Heart right ventricle (tissue), 16 donors: ENCODE results near the gene DGKB. TPM values are rescaled to one million over a fixed set of nuclear protein-coding genes. Genes with fewer than 3 reads are reported as not detected.
"Not testable (repeated sequence)": the region's sequence is repeated elsewhere in the genome, so short reads cannot be mapped to it uniquely, and the experiment has no call there.

ENCODE experiments used
- ATAC-seq, 8 donors: fragments of 200-7000 bp; cut with Tn5 transposase; one replicate each; pipeline ENCODE4 v1.9.1; 2020; ENCODE audit warnings: mild to moderate bottlenecking in 8 of 8, moderate library complexity in 8 of 8, moderate number of reproducible peaks in 1 of 8
- DNase-seq, 2 donors: peaks; one replicate each; pipeline ENCODE4 v3.0.0-alpha.2; 2020
- H3K27ac ChIP-seq, 10 donors: fragments of 200-600 bp; sonication (generic) in 2 of 10; one replicate each; pipeline versions ENCODE4 v1.5.0 to v1.8.0; 2020 to 2022; ENCODE audit warnings: mild to moderate bottlenecking in 3 of 10
- H3K27me3 ChIP-seq, 7 donors: fragments of 200-600 bp; one replicate each; pipeline ENCODE4 v1.8.0; 2021 to 2022; ENCODE audit warnings: mild to moderate bottlenecking in 2 of 7
- H3K36me3 ChIP-seq, 9 donors: fragments of 200-600 bp; sonication (generic) in 1 of 9; one replicate each; pipeline versions ENCODE4 v1.5.0 to v1.8.0; 2020 to 2022; ENCODE audit warnings: mild to moderate bottlenecking in 2 of 9
- H3K4me1 ChIP-seq, 9 donors: fragments of 200-600 bp; sonication (generic) in 1 of 9; one replicate each; pipeline versions ENCODE4 v1.5.0 to v1.8.0; 2020 to 2022; ENCODE audit warnings: mild to moderate bottlenecking in 4 of 9
- H3K4me3 ChIP-seq, 10 donors: fragments of 200-600 bp; sonication (generic) in 2 of 10; one replicate each; pipeline versions ENCODE4 v1.5.0 to v1.8.0; 2020 to 2022; ENCODE audit warnings: mild to moderate bottlenecking in 7 of 10, moderate library complexity in 2 of 10
- H3K9me3 ChIP-seq, 11 donors: fragments of 200-600 bp in 10 of 11; sonication (generic) in 2 of 11; one replicate each; pipeline versions ENCODE4 v1.5.0 to v1.8.0; 2013 to 2022; ENCODE audit warnings: mild to moderate bottlenecking in 2 of 11, control low read depth in 1 of 11, moderate library complexity in 1 of 11
- WGBS, 2 donors: extraction: QIAGEN DNeasy Blood & Tissue Kit; methylation state at CpG; one replicate each; pipeline ENCODE4 v1.1.7; 2013; ENCODE audit warnings: inconsistent platforms in 1 of 2; 5-methylcytosine and 5-hydroxymethylcytosine counted together
- intact Hi-C, 10 donors: fragments of 100-400 bp; cut with DNase I; formaldehyde crosslinking; loops; one replicate each; pipeline versions ENCODE4 v1.11.1 to v1.14.2; 2022
- polyA plus RNA-seq, 2 donors: library from polyadenylated mRNA; stranded (reverse); fragments of 200-250 nt; gene quantifications; one replicate each; pipeline ENCODE4 v1.2.3, GENCODE V29; 2013
- total RNA-seq, 10 donors: library from RNA; stranded (reverse); fragmentation: NEBNext Ultra II Directional in 3 of 10; extraction: Animal tissue kit (Norgen Biotek cat#: 25700) in 3 of 10; gene quantifications; one replicate each; pipeline versions ENCODE4 v1.2.1 to v1.2.4, GENCODE V29; 2021 to 2023
- TF ChIP-seq, protein P1 (sequence below), 9 donors: fragments of 200-600 bp; sonication (generic) in 2 of 9; IDR thresholded peaks; one replicate each; pipeline versions ENCODE4 v1.5.0 to v1.8.0; 2021 to 2022; ENCODE audit warnings: antibody characterized with exemption in 9 of 9, mild to moderate bottlenecking in 5 of 9, moderate library complexity in 1 of 9
- donor health status: Arrhythmogenic right ventricular cardiomyopathy.
- donor health status: ischemic (EF 13 %, LVEDD 7.1; RV severe dilation, severe dysfunction).
- donor health status: healthy with polysubstance abuse.
- donor health status: DM: no; HTN: yes; CAD: no.
- donor health status: DM: no; HTN: no; CAD: no.
- donor health status: ischemic (EF 25% LVEDD 6.9; RV normal size, moderate dysfunction).
- donor health status: ischemic (EF 25% LVEDD 5.7; RV mildly dilated, moderate dysfunction).
- donor health status: healthy.
- donor health status: DM: yes; HTN: yes; CAD: no.
- donor health status: Ischemic cardiomyopathy.
- donor health status: ischemic (EF 35%, LVEDD 5.7; RV mildly dilated, moderate dysfunction).
- donor health status: nonischemic (EF 11% LVEDD 7.7; RV severe dilation, severe dysfunction).
- donor health status: DM: yes; HTN: yes; CAD: no.
- donor health status: PGD.
- donor health status: ischemic (EF 29% LVEDD 5.4; RV normal size, mild dysfunction).
- donor health status: nonischemic (EF 23%, LVEDD 6.1; RV moderate dilation, normal function).

DGKB gene
- total and polyA plus RNA-seq, 12 donors = under 0.01 to 1.2 (median 0.77) TPM

DNA sequence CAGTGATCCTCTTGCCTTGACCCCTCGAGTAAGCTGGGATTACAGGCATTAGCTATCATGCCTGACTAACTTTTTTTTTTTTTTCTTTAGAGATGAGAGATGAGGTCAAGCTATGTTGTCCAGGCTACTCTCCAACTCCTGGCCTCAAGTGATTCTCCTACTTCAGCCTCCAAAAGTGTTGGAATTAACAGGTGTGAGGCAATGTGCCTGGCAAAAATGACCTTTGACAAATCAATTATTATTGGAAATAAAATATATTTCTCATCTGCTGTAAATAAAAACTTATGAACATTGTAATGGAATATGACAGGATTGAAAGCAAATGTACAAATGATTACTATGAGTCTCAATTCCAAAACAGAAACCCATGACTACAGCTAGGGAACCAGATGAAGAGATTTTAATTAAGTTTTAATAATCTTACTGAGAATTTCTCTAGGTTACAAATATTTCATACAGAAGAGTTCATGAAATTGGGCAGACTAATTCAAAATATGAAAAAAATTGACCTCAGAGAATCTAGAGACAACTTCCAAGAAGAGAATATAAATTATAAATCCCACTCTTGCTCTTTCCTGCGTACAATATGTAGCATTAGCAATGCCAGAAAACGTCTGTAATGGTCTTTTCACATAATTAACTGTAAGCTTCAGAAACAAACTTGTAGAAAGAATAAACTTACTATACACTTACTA, 414.7 kb downstream of the DGKB start:
- DNase-seq (no peak), ATAC-seq (no peak)
- H3K36me3 ChIP-seq = no peaks in the 10 kb centered on the region
- no peak overlapping the region for H3K4me3 ChIP-seq
- H3K27me3 ChIP-seq = no peaks in the 10 kb centered on the region
- peaks cover 0 to 5% (median 0%) of the 10 kb centered on the region in 11 donors for H3K9me3 ChIP-seq
- TF ChIP-seq, protein P1, sequence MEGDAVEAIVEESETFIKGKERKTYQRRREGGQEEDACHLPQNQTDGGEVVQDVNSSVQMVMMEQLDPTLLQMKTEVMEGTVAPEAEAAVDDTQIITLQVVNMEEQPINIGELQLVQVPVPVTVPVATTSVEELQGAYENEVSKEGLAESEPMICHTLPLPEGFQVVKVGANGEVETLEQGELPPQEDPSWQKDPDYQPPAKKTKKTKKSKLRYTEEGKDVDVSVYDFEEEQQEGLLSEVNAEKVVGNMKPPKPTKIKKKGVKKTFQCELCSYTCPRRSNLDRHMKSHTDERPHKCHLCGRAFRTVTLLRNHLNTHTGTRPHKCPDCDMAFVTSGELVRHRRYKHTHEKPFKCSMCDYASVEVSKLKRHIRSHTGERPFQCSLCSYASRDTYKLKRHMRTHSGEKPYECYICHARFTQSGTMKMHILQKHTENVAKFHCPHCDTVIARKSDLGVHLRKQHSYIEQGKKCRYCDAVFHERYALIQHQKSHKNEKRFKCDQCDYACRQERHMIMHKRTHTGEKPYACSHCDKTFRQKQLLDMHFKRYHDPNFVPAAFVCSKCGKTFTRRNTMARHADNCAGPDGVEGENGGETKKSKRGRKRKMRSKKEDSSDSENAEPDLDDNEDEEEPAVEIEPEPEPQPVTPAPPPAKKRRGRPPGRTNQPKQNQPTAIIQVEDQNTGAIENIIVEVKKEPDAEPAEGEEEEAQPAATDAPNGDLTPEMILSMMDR (IDR thresholded peaks at IDR 0.05) = no peak
- H3K27ac ChIP-seq = no peak overlapping the region
- intact Hi-C loops = no loop called here
- no peaks in the 10 kb centered on the region for H3K4me1 ChIP-seq
- WGBS, 2 donors = 71 to 76% methylated on average over 3 of the region's 3 CpGs

DNA sequence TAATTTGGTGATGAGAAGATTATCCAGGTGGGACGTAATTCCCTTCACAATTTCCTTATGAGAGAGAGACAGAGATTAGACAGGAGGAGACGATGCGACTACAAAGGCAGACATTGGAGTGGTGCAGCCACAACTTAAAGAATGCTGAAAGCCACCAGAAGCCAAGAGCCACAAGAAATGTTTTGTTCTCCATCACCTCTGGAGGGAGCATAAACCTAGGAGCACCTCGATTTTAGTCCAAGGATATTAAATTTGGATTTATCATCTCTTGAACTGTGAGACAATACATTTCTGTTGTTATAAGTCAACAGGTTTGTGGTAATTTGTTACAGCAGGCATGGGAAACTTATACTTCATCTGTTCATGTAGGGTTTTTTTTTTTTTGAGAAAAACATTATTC, 418.9 kb downstream of the DGKB start:
- intact Hi-C loops = no loop called here
- no peak overlapping the region for H3K4me3 ChIP-seq
- 78 to 88% methylated on average over 4 of the region's 4 CpGs for WGBS, 2 donors
- ATAC-seq = no peak
- H3K4me1 ChIP-seq = no peaks in the 10 kb centered on the region
- no peaks in the 10 kb centered on the region for H3K27me3 ChIP-seq
- no peaks in the 10 kb centered on the region for H3K36me3 ChIP-seq
- DNase-seq = no peak
- H3K27ac ChIP-seq = no peak overlapping the region
- no peaks in the 10 kb centered on the region for H3K9me3 ChIP-seq
- TF ChIP-seq, protein P1 (IDR thresholded peaks at IDR 0.05) = no peak

DNA sequence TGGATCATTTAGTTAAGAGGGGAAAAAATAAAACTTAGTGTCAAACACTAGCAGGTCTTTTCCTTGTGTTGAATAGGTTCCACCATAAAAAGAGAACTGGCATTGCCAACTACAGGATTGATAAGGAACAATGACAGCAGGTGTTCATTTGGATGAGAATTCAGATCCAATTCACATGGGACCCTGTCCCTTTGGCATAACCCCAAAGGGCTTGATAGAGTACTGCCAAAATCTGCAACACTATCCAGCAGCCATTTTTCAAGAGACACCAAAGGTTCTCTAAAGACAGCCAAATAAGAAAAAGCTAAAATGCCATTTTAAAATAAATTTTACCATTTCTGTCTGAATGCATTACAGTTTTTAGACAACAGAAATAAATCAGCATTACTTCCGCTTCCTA, 422.3 kb downstream of the DGKB start:
- Histone ChIP-seq H3K36me3 (no peaks in the 10 kb centered on the region), H3K27me3 (no peaks in the 10 kb centered on the region), H3K4me1 (no peaks in the 10 kb centered on the region), H3K9me3 (no peaks in the 10 kb centered on the region), H3K4me3 (no peak overlapping the region), H3K27ac (no peak overlapping the region)
- TF ChIP-seq, protein P1 (IDR thresholded peaks at IDR 0.05) = no peak
- DNase-seq (no peak), ATAC-seq (no peak)
- intact Hi-C loops = no loop called here
- 86 to 97% methylated on average over 1 of the region's 1 CpG for WGBS, 2 donors

DNA sequence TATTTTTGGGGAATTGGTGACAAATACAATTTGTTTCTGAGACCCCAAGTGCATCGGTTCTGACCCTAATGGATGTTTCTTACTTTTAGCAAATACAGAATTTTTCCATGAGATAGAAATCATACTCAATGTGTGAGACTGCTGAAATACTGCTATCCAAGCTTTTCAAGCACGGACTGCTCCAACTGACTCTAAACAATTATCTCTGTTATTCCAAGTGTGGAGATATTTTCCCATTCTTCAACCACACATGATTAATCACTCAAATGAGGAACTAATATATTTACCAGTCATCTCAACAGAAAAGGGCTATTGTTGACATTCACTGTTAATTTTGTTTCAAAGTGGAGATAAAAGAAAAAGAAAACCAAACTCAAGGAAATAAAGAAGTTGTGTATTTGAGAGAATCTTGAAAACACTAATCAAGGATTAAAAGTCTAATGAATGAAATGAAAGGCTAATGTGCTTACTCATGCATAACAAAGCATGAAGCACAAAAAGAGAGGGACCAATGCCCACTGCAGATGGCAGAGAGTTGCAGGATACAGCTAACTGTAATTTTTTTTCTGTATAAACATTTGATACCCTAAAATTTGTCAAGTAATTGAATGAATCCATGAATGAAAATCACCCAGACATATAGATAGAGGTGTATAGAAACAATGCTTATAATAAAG, 423.6 kb downstream of the DGKB start:
- Histone ChIP-seq H3K27me3 (no peaks in the 10 kb centered on the region), H3K9me3 (peaks cover 0 to 5% (median 0%) of the 10 kb centered on the region in 11 donors), H3K4me3 (no peak overlapping the region), H3K4me1 (no peaks in the 10 kb centered on the region), H3K27ac (no peak overlapping the region), H3K36me3 (no peaks in the 10 kb centered on the region)
- TF ChIP-seq, protein P1 (IDR thresholded peaks at IDR 0.05) = no peak
- DNase-seq (no peak), ATAC-seq (no peak)
- intact Hi-C loops = no loop called here
- 52 to 66% methylated on average over 2 of the region's 2 CpGs for WGBS, 2 donors

DNA sequence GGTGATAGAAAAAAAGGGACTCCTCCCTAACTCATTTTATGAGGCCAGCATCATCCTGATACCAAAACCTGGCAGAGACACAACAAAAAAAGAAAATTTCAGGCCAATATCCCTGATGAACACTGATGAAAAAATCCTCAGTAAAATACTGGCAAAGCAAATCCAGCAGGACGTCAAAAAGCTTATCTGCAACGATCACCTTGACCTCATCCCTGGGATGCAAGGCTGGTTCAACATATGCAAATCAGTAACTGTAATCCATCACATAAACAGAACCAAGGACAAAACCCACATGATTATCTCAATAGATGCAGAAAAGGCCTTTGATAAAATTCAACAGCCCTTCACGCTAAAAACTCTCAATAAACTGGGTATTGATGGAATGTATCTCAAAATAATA, 440.8 kb downstream of the DGKB start:
- not testable (repeated sequence) for H3K36me3 ChIP-seq, H3K27me3 ChIP-seq, H3K4me1 ChIP-seq, H3K27ac ChIP-seq, DNase-seq, ATAC-seq, H3K4me3 ChIP-seq
- WGBS, 2 donors = 55 to 59% methylated on average over 3 of the region's 3 CpGs
- H3K9me3 ChIP-seq = peaks cover 0 to 18% (median 0%) of the 10 kb centered on the region in 11 donors
- intact Hi-C loops = loop anchor here in 2 of 10 donors (5.0 to 10.0 kb wide), 2 partner anchors 937 to 1184 kb away; no protein-coding TSS in a partner anchor

DNA sequence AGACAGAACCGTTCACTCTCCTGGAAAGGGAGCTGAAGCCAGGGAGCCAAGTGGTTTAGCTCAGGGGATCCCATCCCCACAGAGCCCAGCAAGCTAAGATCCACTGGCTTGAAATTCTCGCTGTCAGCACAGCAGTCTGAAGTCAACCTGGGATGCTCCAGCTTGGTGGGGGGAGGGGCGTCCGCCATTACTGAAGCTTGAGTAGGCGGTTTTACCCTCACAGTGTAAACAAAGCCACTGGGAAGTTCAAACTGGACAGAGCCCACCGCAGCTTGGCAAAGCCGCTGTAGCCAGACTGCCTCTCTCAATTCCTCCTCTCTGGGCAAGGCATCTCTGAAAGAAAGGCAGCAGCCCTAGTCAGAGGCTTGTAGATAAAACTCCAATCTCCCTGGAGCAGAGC, 443.7 kb downstream of the DGKB start:
- not testable (repeated sequence) for H3K27ac ChIP-seq, H3K36me3 ChIP-seq, H3K4me3 ChIP-seq, H3K27me3 ChIP-seq, DNase-seq, H3K4me1 ChIP-seq, ATAC-seq
- intact Hi-C loops = loop anchor here in 8 of 10 donors (2.0 to 10.0 kb wide), 10 partner anchors 264 to 1182 kb away; partner anchors contain the start of gene ETV1 (in 2 of the 8)
- peaks cover 0 to 18% (median 0%) of the 10 kb centered on the region in 11 donors for H3K9me3 ChIP-seq
- WGBS, 2 donors = 90 to 91% methylated on average over 7 of the region's 7 CpGs
